Measurements from ENCODE around the gene NDUFS7.

Gene NDUFS7

DNA sequence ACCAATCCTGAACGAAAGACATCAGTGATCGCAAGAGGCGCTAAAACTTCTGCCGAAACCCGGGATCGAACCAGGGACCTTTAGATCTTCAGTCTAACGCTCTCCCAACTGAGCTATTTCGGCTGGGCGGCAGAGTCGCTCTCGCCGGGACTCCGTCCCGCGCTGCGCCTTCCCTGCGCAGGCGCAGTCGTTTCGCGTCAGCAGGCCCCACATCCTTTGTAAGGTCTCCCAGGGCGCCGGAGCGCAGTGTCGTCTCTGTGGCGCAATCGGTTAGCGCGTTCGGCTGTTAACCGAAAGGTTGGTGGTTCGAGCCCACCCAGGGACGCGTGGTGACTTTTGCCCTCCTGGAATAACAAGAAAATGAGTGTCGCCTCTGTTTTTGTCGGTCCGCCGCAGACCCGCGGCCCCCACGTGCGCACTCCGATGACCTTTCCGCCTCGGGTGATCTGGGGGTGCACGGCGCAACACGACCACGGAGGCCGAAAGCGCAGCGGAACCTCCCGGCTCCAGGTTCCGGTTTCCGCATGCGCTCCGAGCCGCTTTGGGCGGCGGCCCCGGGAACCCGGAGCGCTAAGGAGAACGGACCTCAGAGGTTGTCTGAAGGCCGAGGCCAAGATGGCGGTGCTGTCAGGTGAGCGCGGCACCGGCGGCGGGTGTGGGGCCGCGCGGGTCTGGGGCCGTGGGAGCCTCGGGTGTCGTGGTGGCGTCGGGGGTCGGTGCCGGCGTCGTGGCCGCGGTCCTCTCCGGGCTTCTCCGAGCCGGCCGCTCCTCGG, at the start of gene NDUFS7:
NDUFS7 (plus strand) TSS at position 596 of the 773 bp plus-strand sequence; CDS start at position 616, 20 bp downstream.
- peak; percentile 93 for DNase-seq

DNA sequence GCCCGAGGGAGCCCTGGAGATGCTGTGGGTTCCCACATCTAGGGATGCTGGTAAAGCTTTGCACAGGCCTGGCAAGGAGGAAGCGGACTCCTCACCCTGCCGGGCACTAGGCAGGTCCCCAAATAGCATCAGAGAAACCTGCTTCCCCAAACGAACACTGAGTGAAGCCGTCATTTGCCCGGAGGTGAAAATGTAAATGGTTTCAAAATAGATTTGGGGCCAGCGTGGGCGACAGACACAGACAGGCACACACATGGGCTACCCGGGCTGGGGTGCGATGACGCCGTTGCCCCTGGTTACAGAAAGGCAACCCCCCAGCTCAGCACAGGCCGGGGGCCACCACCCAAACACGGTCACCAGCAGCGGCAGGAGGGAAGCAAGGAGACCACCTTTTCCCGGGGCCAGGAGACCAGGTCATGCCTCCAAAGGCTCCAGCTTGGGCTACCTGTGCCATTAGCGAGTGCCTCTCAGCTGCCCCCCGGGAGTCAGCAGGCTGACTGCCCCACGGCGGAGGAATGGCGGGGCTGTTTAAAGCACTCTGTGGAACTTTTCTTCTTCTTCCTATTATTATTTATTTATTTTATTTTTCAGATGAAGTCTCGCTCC, 47.5 kb upstream of the NDUFS7 start:
- DNase-seq = no peak

- DNase-seq = no peak
Measured at GRCh38 chr19:1340681-1341469, 42.8 kb upstream of the NDUFS7 start.

DNA sequence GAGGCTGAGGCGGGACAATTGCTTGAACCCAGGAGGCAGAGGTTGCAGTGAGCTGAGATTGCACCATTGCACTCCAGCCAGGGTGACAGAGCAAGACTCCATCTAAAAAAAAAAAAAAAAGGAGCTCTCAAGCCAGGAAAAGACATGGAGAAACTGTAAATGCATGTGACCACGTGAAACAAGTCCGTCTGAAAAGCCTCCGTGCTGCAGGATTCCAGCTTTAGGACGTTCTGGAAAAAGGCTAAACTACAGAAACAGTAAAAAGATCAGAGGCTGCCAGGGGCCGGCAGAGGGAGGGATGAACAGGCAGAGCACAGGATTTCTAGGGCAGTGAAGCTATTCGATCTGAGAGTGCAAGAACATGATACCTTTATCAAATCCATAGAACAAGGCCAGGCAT, 40.7 kb upstream of the NDUFS7 start:
- no peak for DNase-seq

DNA sequence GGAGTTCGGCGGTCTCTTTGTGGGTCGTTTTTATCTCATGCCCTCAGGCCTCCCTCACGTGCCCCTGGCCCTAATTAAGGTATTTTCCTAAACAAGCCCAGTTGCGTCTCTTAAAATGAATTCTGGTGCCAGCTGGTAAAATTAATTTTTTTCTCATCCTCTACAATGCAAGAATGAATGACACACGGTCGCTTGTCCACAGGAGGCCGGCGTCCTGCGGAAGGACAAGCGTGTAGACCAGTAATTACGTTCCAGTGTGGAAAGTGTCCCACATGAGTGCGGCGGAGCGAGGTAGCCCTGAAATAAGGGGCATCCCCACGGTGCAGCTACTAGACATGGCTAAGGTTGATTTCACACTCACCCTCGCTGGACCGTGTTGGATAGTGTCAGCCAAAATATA, 34.5 kb upstream of the NDUFS7 start:
- no peak for DNase-seq

GRCh38 chr19:1350867-1351266, 32.8 kb upstream of the NDUFS7 start:
- DNase-seq = no peak

GRCh38 chr19:1351381-1351851, 32.3 kb upstream of the NDUFS7 start:
- DNase-seq = no peak

GRCh38 chr19:1353144-1353543, 30.6 kb upstream of the NDUFS7 start:
- DNase-seq = no peak

DNA sequence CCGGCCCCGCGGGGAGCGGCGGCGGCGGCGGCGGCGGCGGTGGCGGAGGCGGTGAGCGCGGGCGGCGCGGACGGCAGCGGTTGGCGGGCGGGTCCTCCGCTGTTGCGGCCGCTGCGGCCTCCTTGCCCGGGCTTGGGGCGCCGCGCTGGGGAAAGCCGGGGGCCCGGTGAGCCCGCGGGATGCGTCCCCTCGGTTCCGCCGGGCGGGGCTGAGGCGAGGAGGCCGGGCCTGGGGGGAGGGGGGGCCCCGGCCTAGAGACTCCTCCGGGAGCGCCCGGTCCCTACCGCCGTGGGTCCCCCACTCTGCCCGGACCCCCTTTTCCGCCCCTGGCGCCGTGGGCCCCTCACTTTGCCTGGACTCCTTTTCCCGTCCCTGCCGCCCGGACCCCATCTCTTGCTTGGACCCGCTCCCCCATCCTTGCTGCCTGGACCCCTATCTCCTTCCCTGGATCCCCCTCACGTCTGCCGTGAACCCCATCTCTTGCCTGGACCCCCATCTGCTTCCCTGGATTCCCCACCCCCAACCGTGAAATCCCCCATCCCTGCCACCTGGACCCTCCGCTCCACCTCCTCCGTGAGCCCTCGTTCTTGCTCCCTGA, 28.6 kb upstream of the NDUFS7 start:
- DNase-seq = no peak

GRCh38 chr19:1355568-1356507, 27.9 kb upstream of the NDUFS7 start:
- peak; percentile 76 for DNase-seq

- no peak for DNase-seq
Measured at GRCh38 chr19:1356508-1356865, 27.2 kb upstream of the NDUFS7 start.

GRCh38 chr19:1357531-1358109, 26.1 kb upstream of the NDUFS7 start:
- DNase-seq = no peak

GRCh38 chr19:1360126-1360817, 23.4 kb upstream of the NDUFS7 start:
- no peak for DNase-seq

GRCh38 chr19:1360818-1361461, 22.8 kb upstream of the NDUFS7 start:
- peak; percentile 86 for DNase-seq

DNA sequence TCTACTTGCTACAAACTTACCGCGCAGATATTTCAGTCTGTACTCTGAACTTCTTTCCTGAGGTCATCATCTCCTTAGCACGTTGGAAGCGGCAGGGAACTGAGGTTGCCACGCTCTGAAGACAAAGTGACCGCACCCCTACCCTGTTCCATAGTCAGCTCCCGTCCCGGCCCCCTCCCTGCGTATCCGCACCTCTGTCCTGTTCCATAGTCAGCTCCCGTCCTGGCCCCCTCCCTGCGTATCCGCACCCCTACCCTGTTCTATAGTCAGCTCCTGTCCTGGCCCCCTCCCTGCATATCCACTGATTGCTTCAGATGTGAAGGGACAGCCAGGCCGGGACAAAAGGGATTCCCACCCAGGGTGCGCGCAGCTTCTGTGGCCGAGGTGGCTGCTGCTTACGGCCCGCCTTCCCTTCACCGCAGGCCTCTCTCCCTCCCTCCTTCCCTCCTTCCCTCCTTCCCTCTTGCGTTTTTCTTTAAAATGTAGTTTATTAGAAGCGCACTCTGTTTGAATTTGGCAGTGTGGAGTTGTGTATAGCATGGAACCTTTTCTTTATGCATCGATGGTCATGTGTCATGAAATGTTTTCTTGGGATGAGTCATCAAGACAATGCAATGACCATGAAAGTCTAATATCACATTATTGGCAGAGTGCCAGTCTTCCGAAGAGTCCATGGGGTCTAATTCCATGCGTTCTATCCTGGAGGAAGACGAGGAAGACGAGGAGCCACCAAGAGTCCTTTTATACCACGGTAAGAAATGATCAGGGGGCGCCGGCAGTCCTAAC, 21.9 kb upstream of the NDUFS7 start:
- DNase-seq = no peak

DNA sequence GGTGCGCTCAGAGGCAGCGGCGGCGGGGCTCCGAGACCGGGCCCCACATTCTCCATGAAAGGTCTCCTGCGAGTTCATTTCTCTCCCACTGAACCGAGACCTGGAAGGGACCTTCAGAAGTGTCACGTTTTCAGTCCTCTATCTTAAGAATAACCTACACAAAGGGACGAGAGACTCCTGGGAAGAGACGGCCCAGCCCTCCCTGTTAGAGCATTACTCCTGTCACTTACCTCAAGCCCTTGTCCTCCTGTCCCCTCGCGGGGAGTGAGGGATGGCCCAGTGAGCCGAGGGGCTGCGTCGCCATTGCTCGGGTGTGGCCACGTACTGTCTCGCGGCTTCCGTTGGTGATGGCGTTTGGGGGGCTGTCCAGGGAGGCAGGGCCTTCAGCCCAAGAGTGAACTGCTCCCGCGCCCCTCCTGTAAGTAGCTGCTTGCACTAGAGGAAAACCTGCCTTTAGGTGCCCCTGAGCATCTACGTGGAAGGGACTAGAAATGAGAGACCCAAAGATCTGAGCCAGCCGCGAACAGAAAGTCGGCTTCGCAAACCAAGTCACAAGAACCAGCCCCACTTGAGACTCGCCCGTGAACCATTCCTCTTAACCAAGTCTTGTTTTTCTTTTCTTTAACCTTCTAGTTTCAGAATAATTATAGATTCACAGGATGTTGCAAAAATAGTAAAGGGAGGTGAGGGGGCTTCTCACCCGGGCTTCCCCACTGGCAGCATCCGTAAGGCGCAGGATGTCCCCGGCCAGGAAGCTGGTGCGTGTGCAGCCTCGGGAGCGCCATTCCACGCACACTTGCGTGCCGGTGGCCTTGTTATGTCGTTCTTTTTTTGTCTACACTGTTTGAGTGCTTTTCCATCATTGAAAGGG, 21.1 kb upstream of the NDUFS7 start:
- DNase-seq = no peak

GRCh38 chr19:1363599-1363998, 20.1 kb upstream of the NDUFS7 start:
- DNase-seq = no peak

DNA sequence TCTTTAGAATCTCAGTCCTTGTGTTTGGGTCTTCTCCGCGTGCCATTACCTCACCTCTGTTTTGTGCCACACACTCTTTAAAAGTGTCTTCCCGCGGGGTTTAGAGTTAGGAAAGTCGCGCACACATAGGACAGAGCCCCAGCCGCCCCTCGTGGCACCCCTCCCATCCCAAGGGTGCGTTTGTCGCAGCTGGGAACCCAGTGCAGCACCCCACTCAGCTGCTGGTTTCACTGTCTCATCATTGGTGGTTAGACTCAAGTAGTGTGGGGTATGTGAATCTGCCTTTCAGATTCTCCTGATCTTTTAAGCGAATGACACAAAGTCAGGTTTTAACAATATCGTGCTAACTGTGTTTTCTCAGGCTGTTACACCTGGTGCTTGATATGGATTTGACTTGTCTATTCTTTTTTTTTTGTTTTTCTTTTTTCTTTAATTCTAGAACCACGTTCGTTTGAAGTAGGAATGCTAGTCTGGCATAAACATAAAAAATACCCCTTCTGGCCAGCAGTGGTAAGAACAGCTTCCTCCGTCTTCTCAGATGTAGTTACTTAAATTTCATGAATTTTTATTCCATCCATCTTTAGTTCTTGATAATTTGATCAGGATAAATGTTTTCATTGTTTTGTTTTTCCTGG, 19.5 kb upstream of the NDUFS7 start:
- DNase-seq = no peak

Measured in right hindlimb (tissue), 1 donor.